ENCODE results near the gene CXCL16.

CXCL16 gene

GRCh38 chr17:4769628-4770027 lies 29.9 kb upstream of the CXCL16 start:
- in situ Hi-C loops (cut with MboI; ENCODE audit: low sequenced_read_pairs, unreplicated experiment): no loop called here
- TF ChIP-seq, protein P1, sequence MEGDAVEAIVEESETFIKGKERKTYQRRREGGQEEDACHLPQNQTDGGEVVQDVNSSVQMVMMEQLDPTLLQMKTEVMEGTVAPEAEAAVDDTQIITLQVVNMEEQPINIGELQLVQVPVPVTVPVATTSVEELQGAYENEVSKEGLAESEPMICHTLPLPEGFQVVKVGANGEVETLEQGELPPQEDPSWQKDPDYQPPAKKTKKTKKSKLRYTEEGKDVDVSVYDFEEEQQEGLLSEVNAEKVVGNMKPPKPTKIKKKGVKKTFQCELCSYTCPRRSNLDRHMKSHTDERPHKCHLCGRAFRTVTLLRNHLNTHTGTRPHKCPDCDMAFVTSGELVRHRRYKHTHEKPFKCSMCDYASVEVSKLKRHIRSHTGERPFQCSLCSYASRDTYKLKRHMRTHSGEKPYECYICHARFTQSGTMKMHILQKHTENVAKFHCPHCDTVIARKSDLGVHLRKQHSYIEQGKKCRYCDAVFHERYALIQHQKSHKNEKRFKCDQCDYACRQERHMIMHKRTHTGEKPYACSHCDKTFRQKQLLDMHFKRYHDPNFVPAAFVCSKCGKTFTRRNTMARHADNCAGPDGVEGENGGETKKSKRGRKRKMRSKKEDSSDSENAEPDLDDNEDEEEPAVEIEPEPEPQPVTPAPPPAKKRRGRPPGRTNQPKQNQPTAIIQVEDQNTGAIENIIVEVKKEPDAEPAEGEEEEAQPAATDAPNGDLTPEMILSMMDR (IDR thresholded peaks at IDR 0.05; ENCODE audit: borderline replicate concordance, control extremely low read depth, extremely low read depth, insufficient read depth, missing control alignments): no peak
- no peak for DNase-seq (ENCODE audit: low spot score)

- in situ Hi-C loops (cut with MboI; ENCODE audit: low sequenced_read_pairs, unreplicated experiment): no loop called here
- TF ChIP-seq, protein P1 (IDR thresholded peaks at IDR 0.05; ENCODE audit: borderline replicate concordance, control extremely low read depth, extremely low read depth, insufficient read depth, missing control alignments): no peak
- DNase-seq (ENCODE audit: low spot score): no peak
Observed at GRCh38 chr17:4768298-4768697, 28.6 kb upstream of the CXCL16 start.

GRCh38 chr17:4766723-4767122 lies 27.0 kb upstream of the CXCL16 start:
- TF ChIP-seq, protein P1 (IDR thresholded peaks at IDR 0.05; ENCODE audit: borderline replicate concordance, control extremely low read depth, extremely low read depth, insufficient read depth, missing control alignments): no peak
- DNase-seq (ENCODE audit: low spot score): no peak
- in situ Hi-C loops (cut with MboI; ENCODE audit: low sequenced_read_pairs, unreplicated experiment): no loop called here

DNA sequence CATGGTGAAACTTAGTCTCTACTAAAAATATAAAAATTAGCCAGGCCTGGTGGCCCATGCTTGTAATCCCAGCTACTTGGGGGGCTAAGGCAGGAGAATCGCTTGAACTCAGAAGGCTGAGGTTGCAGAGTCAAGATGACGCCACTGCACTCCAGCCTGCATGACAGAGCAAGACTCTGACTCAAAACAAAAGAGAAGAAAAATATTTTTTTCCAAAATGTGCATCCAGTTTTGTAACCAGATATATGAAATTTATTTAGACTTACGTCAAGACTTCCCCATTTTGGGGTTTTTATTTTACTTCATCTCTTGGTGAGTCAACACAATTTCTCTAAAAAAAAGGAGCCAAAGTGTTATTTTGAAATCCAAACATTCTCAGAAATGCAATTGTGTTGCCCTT lies 26.5 kb upstream of the CXCL16 start:
- in situ Hi-C loops (cut with MboI; ENCODE audit: low sequenced_read_pairs, unreplicated experiment): no loop called here
- no peak for DNase-seq (ENCODE audit: low spot score)
- TF ChIP-seq, protein P1 (IDR thresholded peaks at IDR 0.05; ENCODE audit: borderline replicate concordance, control extremely low read depth, extremely low read depth, insufficient read depth, missing control alignments): no peak

- no peak for DNase-seq (ENCODE audit: low spot score)
- TF ChIP-seq, protein P1 (IDR thresholded peaks at IDR 0.05; ENCODE audit: borderline replicate concordance, control extremely low read depth, extremely low read depth, insufficient read depth, missing control alignments): no peak
- in situ Hi-C loops (cut with MboI; ENCODE audit: low sequenced_read_pairs, unreplicated experiment): no loop called here
Observed at GRCh38 chr17:4764595-4764994, 24.9 kb upstream of the CXCL16 start.

DNA sequence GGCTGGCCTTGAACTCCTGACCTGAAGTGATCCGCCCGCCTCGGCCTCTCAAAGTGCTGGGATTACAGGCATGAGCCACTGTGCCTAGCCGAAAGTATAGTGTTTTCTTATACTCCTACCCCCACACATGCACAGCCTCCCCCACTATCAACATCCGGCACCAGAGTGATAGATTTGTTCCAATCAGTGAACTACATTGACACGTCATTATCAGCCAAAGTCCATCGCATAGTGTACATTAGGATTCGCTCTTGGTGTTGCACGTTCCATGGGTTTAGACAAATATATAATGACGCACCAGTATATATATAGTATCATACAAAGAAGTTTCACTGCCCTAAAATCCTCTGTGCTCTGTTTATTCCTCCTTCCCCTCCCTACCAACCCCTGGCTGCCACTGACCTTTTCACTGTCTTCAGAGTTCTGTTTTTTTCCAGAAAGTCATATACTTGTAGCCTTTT lies 20.1 kb upstream of the CXCL16 start:
- in situ Hi-C loops (cut with MboI; ENCODE audit: low sequenced_read_pairs, unreplicated experiment): no loop called here
- no peak for DNase-seq (ENCODE audit: low spot score)
- TF ChIP-seq, protein P1 (IDR thresholded peaks at IDR 0.05; ENCODE audit: borderline replicate concordance, control extremely low read depth, extremely low read depth, insufficient read depth, missing control alignments): no peak

- TF ChIP-seq, protein P1 (IDR thresholded peaks at IDR 0.05; ENCODE audit: borderline replicate concordance, control extremely low read depth, extremely low read depth, insufficient read depth, missing control alignments): no peak
- no peak for DNase-seq (ENCODE audit: low spot score)
- in situ Hi-C loops (cut with MboI; ENCODE audit: low sequenced_read_pairs, unreplicated experiment): no loop called here
Observed at GRCh38 chr17:4753392-4753791, 13.7 kb upstream of the CXCL16 start.

Measured in GM13976 (cell line).